ENCODE data around the gene APEX1. TPM values are rescaled to one million over a fixed set of nuclear protein-coding genes. Genes with fewer than 3 reads are reported as not detected.

The APEX1 gene
- total RNA-seq, result 79.0 and 82.6 TPM in 2 replicates

GRCh38 chr14:20454516-20455354 is at the start of gene APEX1, which contains the start of gene OSGEP:
APEX1 (plus strand) TSS chr14:20455226; CDS start chr14:20455646, 420 bp downstream.
OSGEP (minus strand) TSS chr14:20454812; CDS start chr14:20454683, 129 bp downstream.

DNA sequence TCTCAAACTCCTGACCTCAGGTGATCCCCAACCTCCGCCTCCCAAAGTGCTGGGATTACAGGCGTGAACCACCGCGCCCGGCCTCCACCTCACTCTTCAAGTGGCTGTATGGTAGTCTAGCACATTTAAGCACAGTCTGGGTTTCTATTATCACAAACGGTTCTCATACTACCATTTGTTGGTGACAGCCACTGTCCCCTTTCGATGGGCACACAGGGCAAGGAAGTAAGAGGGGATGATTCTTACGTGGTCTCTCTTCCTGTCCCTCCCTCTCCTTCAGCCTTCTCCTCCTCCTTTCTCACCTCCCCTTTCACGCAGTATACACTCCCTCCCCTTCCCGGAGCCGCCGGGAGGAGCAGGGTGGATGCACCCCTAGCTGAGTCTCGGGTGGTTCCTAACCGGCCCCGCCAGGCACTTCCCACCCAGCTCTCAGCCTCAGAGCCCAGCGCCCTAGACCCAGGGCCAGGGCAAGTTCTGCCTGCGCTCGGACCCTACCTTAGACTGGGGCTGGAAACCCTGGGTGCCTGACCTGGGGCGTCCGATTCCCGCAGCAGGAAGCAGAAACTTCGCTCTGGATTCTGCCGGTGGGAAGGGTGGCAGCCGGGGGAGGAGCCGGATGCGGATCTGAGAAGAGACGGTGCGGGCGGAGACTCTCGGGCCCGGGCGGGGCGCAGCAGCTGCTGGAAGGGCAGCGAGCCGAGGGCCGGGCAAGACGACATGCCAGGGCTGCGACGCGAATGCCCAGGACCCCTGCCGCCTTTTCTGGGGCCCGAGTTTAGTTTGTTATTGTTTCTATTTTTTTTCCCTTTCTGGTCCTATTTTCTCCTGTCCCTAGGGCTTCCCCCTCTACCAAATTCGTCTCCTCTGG is 41.9 kb upstream of the APEX1 start, which contains the start of gene TEP1:
TEP1 (minus strand) TSS at position 626 of the 868 bp plus-strand sequence. CDS start 5,062 bp downstream, outside the sequence.

DNA sequence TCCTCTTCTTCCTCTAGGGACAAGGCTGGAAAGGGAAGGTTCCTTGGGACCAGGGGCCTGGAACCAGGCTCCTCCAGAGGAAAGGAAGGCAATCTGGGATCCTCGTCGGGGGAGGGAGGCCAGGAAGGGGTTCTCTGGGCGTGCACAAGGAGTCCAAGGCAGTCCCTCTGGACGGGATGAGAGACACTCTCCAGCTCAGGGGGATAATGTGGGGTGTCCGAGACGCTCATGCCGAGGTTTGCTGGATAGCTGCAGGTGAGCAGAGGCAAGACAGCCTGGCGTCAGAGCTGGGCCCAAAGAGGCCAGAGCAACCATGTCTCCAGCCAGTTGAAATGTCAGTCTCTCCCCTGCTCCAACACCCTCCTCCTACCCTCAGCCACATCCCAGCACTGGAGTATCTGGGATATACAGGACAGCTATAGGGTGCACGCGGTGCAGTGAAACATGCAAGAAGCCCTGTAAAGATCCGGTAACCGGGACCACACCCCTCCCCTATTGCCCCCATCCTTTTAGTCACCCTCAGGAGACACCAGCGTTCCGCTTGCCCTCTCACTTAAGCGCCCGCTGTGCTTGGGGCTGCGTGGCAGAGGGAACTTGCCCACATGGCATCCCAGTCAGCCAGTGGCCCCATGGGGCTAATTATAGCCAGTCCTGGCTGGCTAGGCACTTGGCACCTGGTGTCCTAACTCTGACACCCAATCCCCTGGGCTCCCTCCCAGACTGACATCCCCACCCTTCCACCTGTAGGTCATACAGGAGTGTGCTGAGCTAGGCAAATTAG is 19.3 kb upstream of the APEX1 start, which contains the start of gene KLHL33:
KLHL33 (minus strand) TSS at position 585 of the 781 bp plus-strand sequence; CDS start at position 230, 355 bp downstream.

DNA sequence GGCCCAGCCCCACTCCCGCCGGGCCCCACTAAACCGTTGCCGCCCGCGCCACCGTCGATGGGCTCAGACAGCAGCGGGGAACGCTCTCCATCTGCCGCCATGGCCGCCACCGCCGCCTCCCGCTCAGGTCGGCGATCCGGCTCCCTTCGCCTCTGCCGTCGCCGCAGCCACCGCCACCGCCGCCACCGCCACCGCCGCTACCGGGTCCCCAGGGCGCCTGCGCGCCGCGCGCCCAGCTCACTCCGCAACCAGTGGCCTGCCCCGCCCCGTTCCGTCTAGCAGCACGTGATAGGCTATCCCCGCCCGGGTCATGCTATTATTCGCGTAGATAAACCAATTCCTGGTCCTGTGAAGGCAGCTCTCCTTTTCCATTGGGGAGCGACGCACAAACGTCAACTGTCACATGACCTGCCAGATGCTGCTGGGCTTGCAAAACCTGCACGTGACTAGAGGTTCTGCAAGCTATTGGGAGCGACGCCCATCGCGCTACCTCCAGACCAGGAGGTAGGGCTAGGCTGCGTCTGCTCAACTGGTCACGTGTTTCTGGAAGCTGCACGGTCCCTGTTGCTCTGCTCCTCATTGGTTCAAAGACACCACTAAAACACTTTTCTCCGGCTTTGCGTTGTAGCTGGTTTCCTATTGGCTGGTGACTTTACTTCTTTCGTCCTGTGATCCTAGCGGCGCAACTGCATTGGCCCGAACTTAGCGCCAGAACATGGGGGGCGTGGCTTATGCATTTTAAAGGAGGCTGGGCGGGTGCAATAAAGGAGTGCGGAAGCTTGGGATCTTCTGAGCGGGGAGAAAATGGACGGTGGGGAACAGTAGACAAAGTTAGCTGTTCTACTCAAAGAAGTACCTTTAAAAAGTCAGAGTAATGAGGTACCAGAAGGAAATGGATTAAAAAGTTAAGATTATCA is 6.5 kb downstream of the APEX1 start, which contains the start of gene PIP4P1:
PIP4P1 (minus strand) TSS at position 210 of the 917 bp plus-strand sequence; CDS start at position 101, 109 bp downstream.

GRCh38 chr14:20469242-20469889 is 14.3 kb downstream of the APEX1 start, which contains the start of gene PNP:
PNP (plus strand) TSS chr14:20469406; CDS start chr14:20469525, 119 bp downstream.

Other genes starting within 250 kb of the APEX1 start
- gene OR11H6, start 231.5 kb upstream of the APEX1 start, total RNA-seq, result not detected in 2 replicates
- gene OR11H7, start 226.2 kb upstream of the APEX1 start, total RNA-seq, result not detected in 2 replicates
- gene OR11H4, start 215.9 kb upstream of the APEX1 start, total RNA-seq, result not detected in 2 replicates
- gene TTC5, start 149.3 kb upstream of the APEX1 start, total RNA-seq, result 25.2 and 26.2 TPM in 2 replicates
- gene CCNB1IP1, start 121.9 kb upstream of the APEX1 start, total RNA-seq, result 51.2 and 60.2 TPM in 2 replicates
- 11.5 and 22.1 TPM in 2 replicates for gene PARP2, start 111.6 kb upstream of the APEX1 start, total RNA-seq
- 15.1 and 27.4 TPM in 2 replicates for gene TEP1, start 41.7 kb upstream of the APEX1 start, total RNA-seq
- 0.11 and 0.12 TPM in 2 replicates for gene KLHL33, start 19.1 kb upstream of the APEX1 start, total RNA-seq
- 46.5 and 51.5 TPM in 2 replicates for gene OSGEP, start 414 bp upstream of the APEX1 start, total RNA-seq
- gene PIP4P1, start 6.2 kb downstream of the APEX1 start, total RNA-seq, result 28.1 and 39.4 TPM in 2 replicates
- gene PNP, start 14.2 kb downstream of the APEX1 start, total RNA-seq, result 39.4 and 48.6 TPM in 2 replicates
- not detected in 2 replicates for gene RNASE10, start 50.3 kb downstream of the APEX1 start, total RNA-seq
- gene RNASE9, start 105.8 kb downstream of the APEX1 start, total RNA-seq, result not detected in 2 replicates
- gene RNASE11, start 132.8 kb downstream of the APEX1 start, total RNA-seq, result not detected in 2 replicates
- gene RNASE12, start 136.2 kb downstream of the APEX1 start, total RNA-seq, result not detected in 2 replicates
- gene OR6S1, start 186.5 kb downstream of the APEX1 start, total RNA-seq, result not detected in 2 replicates
- gene RNASE4, start 229.3 kb downstream of the APEX1 start, total RNA-seq, result 15.8 and 21.6 TPM in 2 replicates
- 5.3 and 5.4 TPM in 2 replicates for gene ANG, start 233.5 kb downstream of the APEX1 start, total RNA-seq

All from uterine smooth muscle cell (primary cell).